HG02623 (cell line): ENCODE results near the gene C20orf141.
"Not testable (repeated sequence)": the region's sequence is repeated elsewhere in the genome, so short reads cannot be mapped to it uniquely, and the experiment has no call there.

ENCODE experiments used
- ATAC-seq: cut with Tn5 transposase; IDR thresholded peaks from one replicate; pipeline ENCODE4 v1.9.1; 2021; ENCODE audit warnings: moderate library complexity; ENCODE audit not compliant: unreplicated experiment

C20orf141 gene, protein sequence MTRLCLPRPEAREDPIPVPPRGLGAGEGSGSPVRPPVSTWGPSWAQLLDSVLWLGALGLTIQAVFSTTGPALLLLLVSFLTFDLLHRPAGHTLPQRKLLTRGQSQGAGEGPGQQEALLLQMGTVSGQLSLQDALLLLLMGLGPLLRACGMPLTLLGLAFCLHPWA

DNA sequence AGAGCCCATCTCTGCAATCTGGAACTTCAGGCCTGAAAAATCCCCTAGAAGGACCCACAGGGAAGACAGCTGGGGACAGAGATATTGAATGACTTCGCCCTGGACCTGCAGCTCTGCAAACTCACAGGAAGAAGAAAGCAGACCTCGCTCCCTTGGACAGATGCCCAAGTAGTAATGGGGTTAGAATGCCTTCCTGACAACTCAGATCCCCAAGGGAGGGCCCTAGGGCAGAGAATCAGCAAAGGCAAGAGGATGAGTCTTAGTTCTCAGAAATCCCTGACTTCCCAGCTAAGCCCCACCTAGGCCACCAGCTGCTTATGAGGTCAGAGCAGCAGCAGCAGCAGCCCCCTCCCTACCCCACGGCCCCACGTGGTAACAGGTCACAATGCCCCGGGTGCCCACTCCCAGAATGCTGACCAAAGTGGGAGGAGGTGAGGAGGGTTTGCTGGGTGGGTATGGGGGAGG, at the start of gene C20orf141:
Gene C20orf141 (plus strand): TSS at position 401 of the 465 bp plus-strand sequence. CDS start 198 bp downstream, outside the sequence.
- no peak for ATAC-seq

- ATAC-seq = no peak
Measured at GRCh38 chr20:2767768-2768631, 46.8 kb upstream of the C20orf141 start.

DNA sequence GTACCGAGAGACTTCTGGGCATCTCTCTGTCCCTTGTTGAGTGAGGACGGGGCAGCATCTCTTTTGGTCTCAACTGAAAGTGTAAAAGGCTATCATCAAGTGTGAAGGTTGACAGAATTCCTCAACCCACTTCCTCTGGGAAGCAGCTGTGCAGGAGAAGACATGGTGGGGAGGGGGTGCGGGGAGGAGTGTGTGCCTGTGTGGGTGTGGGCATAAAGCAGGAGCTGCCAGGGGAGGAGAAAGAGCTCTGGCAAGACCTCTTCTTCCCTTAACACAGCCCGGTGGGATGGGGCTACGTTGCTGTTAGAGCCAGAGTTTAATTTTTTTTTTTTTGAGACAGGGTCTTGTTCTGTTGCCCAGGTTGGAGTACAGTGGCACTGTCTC, 46.2 kb upstream of the C20orf141 start:
- no peak for ATAC-seq

DNA sequence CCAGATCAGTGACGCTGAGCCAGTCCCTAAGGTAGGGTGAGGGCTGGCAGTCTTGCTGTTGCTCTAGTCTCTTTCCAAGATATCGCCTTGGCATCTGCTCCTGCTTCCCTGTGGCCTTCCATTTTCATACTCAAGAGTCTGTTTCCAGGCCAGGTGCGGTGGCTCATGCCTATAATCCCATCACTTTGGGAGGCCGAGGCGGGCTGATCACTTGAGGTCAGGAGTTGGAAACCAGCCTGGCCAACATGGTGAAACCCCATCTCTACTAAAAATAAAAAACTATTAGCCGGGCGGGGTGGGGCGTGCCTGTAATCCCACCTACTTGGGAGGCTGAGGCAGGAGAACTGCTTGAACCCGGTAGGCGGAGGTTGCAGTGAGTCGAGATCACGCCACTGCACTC, 44.7 kb upstream of the C20orf141 start:
- ATAC-seq = not testable (repeated sequence)

DNA sequence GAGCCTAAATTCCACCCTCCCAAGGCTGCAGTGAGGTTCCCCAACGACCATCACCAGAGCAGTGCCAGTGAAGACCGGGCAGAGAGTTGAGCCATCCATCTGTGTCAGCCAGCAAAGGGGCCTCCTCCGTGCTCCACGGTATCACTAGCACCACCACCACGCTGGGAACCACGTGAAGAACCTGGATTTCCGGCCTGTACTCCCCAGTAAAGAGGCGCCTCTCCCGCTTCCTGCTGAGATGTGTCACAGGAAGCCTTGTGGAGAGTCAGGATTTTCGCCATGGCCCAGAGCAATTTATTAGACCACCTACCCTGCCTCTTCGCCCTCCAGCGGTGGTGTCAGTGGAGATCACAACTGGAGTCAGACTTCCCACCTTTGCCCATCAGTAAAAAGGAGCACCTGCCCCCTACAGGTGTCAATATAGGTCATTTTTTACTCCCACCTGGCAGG, 43.1 kb upstream of the C20orf141 start:
- no peak for ATAC-seq

- ATAC-seq = no peak
Measured at GRCh38 chr20:2773812-2774211, 41.0 kb upstream of the C20orf141 start.

DNA sequence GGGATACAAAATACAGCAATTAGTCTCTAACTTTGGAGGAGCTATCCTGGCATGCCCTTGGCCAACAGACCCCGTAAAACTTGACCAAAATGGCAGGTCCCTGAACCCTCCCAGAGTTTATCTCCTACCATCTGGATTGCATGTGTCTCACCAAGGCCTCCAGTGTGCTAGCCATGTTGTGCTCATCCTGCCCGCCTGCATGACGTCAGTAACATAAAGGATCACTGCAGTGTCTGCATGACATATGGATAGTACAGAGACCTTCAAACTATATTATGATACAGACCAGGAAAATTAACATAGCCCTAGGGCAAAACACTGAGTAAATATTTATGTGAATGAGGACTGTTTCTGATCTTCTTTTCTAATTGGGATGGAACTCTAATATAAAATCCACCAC, 39.6 kb upstream of the C20orf141 start:
- ATAC-seq = no peak

DNA sequence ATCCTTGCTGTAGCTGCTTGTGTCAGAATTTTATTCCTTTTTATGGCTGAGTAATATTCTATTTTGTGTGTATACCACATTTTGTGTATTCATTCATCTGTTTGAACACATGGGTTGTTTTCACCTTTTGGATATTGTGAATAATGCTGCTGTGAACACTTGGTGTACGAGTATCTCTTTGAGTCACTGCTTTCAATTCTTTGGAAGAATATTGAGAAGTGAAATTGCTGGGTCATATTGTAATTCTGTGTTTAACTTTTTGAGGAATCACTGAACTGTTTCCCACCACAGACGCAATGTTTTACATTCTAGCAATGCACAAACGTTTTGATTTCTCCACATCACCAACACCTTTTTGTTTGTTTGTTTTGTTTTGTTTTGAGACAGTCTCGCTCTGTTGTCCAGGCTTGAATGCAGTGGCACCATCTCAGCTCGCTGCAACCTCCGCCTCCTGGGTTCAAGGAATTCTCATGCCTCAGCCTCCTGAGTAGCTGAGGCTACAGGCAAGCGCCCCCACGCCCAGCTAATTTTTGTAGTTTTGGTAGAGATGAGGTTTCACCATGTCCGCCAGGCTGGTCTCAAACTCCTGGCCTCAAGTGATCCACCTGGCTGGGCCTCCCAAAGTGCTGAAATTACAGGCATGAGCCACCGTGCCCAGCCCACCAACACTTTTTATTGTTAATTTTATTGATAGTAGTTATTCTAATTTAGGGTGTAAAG, 36.0 kb upstream of the C20orf141 start:
- ATAC-seq = no peak

GRCh38 chr20:2780948-2781347, 33.8 kb upstream of the C20orf141 start:
- no peak for ATAC-seq

GRCh38 chr20:2783908-2784566, 30.8 kb upstream of the C20orf141 start:
- ATAC-seq = no peak

GRCh38 chr20:2793471-2793870, 21.3 kb upstream of the C20orf141 start:
- ATAC-seq = no peak

GRCh38 chr20:2794202-2794748, 20.5 kb upstream of the C20orf141 start:
- ATAC-seq = no peak

- no peak for ATAC-seq
Measured at GRCh38 chr20:2794866-2795447, 19.8 kb upstream of the C20orf141 start.

DNA sequence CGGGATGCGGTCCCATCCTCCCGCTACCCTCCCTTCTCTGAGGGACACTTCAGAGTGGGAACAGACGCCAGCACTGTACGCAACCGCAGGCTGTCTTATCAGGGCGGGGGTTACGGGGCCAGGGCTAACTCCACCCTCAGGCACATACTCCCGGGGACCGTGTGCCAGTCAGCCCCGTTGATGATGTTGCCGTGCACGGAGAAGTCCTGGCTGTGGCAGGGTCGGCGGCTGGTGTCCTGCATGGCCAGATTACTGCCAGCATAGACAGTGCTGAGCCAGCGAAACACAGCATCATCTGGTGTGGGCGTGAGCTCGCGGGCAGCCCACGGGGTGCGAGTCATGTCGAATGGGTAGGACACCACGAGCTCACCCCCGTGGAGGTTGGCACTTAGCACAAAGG, 19.3 kb upstream of the C20orf141 start:
- ATAC-seq = no peak

DNA sequence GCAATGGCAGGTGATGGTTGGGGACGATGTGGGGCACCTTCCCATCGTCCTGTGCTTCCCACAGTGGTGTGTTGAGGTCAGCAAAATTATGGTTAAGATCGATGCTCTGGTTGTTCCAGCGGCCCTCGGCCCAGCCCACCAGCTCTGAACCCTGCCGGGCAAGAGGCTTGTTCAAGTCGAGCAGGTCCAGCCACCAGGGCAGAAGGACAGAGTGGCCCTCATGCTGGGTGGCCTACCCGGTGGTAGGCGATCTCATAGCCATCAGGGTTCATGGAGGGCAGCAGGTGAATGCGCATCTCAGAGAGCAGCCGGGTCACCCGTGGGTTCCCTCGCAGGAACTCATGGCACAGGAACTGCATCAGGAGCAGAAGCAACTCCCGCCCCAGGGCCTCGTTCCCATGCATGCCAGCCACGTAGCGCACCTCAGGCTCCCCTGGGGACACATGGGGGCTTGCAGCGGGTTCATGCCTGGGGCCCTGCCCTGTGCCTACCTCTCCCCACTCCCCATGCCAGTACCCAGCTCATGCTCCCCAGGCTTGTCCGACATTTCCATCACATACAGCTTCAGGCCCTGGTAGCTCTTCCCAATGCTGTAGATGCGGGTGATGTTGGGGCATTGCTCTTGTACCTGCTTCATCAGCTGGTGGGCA, 18.7 kb upstream of the C20orf141 start:
- no peak for ATAC-seq

- ATAC-seq = no peak
Measured at GRCh38 chr20:2797136-2797983, 17.4 kb upstream of the C20orf141 start.

DNA sequence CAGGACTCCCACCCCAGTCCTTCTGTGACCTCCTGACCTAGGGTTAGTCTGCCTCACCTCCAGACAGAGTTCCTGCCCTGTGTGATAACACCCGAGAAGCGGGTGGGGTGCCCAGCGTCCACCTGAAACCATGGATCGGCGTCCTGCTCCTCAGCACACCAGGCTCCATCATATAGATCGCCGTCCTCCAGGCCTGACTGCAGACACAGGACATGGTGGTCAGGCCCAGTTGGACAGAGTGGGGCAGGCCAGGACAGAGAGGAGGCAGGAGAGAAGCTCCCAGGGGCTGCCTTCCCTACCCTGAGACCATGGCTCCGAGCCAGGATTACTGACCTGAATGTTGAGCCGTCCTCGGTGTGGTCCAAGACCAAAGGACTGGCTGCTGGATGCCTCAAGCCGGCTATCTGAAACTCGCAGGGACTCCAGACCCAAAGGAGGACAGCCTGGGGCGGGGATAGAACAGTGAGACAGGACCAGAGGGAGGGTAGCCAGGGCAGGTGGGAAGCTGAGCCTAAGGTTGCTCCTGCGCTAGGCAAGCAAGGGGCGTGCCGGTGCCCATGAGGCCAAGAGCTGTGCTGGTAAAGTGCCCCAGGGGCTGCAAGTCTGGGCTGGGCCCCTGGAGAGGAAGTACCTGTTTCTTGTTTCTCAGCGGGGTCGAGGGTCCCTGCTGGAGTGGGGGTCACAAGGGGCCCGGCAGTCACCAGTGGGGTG, 16.5 kb upstream of the C20orf141 start:
- no peak for ATAC-seq

DNA sequence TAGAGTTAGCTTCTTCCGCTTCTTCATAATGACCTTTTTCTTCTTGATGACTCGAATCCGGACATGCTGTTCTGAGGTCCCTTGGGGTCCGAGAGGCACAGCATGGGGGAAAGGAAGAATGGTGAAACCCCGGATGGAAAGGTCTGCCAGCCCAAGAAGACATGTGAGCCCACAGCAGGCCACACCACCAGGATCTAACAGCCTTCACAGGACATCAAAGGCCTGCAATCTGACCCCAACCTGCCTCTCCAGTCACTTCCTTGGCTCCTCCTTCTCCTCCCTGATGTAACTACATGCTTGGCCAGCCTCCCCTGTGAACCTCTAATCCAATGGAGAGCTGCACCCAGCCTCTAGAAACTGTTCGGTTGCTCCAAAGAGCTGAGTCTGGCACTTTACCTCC, 16.0 kb upstream of the C20orf141 start:
- no peak for ATAC-seq
